ENCODE measurements around the gene TMEM79.
A peak's percentile ranks its signal among the peaks of the same experiment; 100 is the strongest.

Gene TMEM79

GRCh38 chr1:156262461-156263287 is 21.5 kb upstream of the TMEM79 start:
- H3K4me3 ChIP-seq (ENCODE audit: extremely low read depth, insufficient read depth, low read length, poor library complexity, severe bottlenecking) = no peak overlapping the region
- H3K4me1 ChIP-seq (ENCODE audit: control insufficient read depth, insufficient read depth, low read length, poor library complexity, severe bottlenecking) = peaks cover 6% of the 10 kb centered on the region
- no peaks in the 10 kb centered on the region for H3K9me3 ChIP-seq (ENCODE audit: control insufficient read depth, low read length)
- H3K27ac ChIP-seq (ENCODE audit: low read depth, low read length, severe bottlenecking) = no peak overlapping the region
- 97 to 98% methylated on average over 8 of the region's 9 CpGs for WGBS, 2 experiments (ENCODE audit: insufficient coverage in 2 of 2)
- H3K36me3 ChIP-seq (ENCODE audit: control insufficient read depth, insufficient read depth, low read length) = peaks cover 97% of the 10 kb centered on the region

GRCh38 chr1:156263288-156263655 is 20.9 kb upstream of the TMEM79 start:
- 99 to 100% methylated on average over 8 of the region's 9 CpGs for WGBS, 2 experiments (ENCODE audit: insufficient coverage in 2 of 2)
- peaks cover 97% of the 10 kb centered on the region for H3K36me3 ChIP-seq (ENCODE audit: control insufficient read depth, insufficient read depth, low read length)

GRCh38 chr1:156266051-156266450 is 18.1 kb upstream of the TMEM79 start:
- Histone ChIP-seq H3K4me3 (ENCODE audit: extremely low read depth, insufficient read depth, low read length, poor library complexity, severe bottlenecking) (no peak overlapping the region), H3K9me3 (ENCODE audit: control insufficient read depth, low read length) (no peaks in the 10 kb centered on the region), H3K36me3 (ENCODE audit: control insufficient read depth, insufficient read depth, low read length) (peaks cover 90% of the 10 kb centered on the region), H3K4me1 (ENCODE audit: control insufficient read depth, insufficient read depth, low read length, poor library complexity, severe bottlenecking) (peaks cover 11% of the 10 kb centered on the region), H3K27ac (ENCODE audit: low read depth, low read length, severe bottlenecking) (no peak overlapping the region)
- WGBS, 2 experiments (ENCODE audit: insufficient coverage in 2 of 2) = 95 to 96% methylated on average over 11 to 13 of the region's 13 CpGs

More at GRCh38 chr1:156263288-156263655, 20.9 kb upstream of the TMEM79 start:
- Histone ChIP-seq H3K9me3 (ENCODE audit: control insufficient read depth, low read length) (no peaks in the 10 kb centered on the region), H3K27ac (ENCODE audit: low read depth, low read length, severe bottlenecking) (no peak overlapping the region), H3K4me1 (ENCODE audit: control insufficient read depth, insufficient read depth, low read length, poor library complexity, severe bottlenecking) (peaks cover 3% of the 10 kb centered on the region), H3K4me3 (ENCODE audit: extremely low read depth, insufficient read depth, low read length, poor library complexity, severe bottlenecking) (no peak overlapping the region)

- Histone ChIP-seq H3K4me1 (ENCODE audit: control insufficient read depth, insufficient read depth, low read length, poor library complexity, severe bottlenecking) (peaks cover 11% of the 10 kb centered on the region), H3K9me3 (ENCODE audit: control insufficient read depth, low read length) (no peaks in the 10 kb centered on the region), H3K27ac (ENCODE audit: low read depth, low read length, severe bottlenecking) (no peak overlapping the region), H3K36me3 (ENCODE audit: control insufficient read depth, insufficient read depth, low read length) (peaks cover 93% of the 10 kb centered on the region), H3K4me3 (ENCODE audit: extremely low read depth, insufficient read depth, low read length, poor library complexity, severe bottlenecking) (no peak overlapping the region)
- WGBS, 2 experiments (ENCODE audit: insufficient coverage in 2 of 2) = 100% methylated on average over 1 of the region's 4 CpGs; no CpG with 5 or more reads in 1 of the 2 experiments
Observed at GRCh38 chr1:156268336-156268735, 15.8 kb upstream of the TMEM79 start.

GRCh38 chr1:156270314-156270713 is 13.8 kb upstream of the TMEM79 start:
- Histone ChIP-seq H3K4me3 (ENCODE audit: extremely low read depth, insufficient read depth, low read length, poor library complexity, severe bottlenecking) (no peak overlapping the region), H3K36me3 (ENCODE audit: control insufficient read depth, insufficient read depth, low read length) (peaks cover 93% of the 10 kb centered on the region), H3K4me1 (ENCODE audit: control insufficient read depth, insufficient read depth, low read length, poor library complexity, severe bottlenecking) (peaks cover 11% of the 10 kb centered on the region), H3K9me3 (ENCODE audit: control insufficient read depth, low read length) (no peaks in the 10 kb centered on the region), H3K27ac (ENCODE audit: low read depth, low read length, severe bottlenecking) (no peak overlapping the region)
- WGBS, 2 experiments (ENCODE audit: insufficient coverage in 2 of 2) = 94 to 100% methylated on average over 1 to 2 of the region's 3 CpGs

- no peak overlapping the region for H3K4me3 ChIP-seq (ENCODE audit: extremely low read depth, insufficient read depth, low read length, poor library complexity, severe bottlenecking)
- peaks cover 89% of the 10 kb centered on the region for H3K36me3 ChIP-seq (ENCODE audit: control insufficient read depth, insufficient read depth, low read length)
- H3K9me3 ChIP-seq (ENCODE audit: control insufficient read depth, low read length) = no peaks in the 10 kb centered on the region
- peaks cover 5% of the 10 kb centered on the region for H3K4me1 ChIP-seq (ENCODE audit: control insufficient read depth, insufficient read depth, low read length, poor library complexity, severe bottlenecking)
- no peak overlapping the region for H3K27ac ChIP-seq (ENCODE audit: low read depth, low read length, severe bottlenecking)
Observed at GRCh38 chr1:156276532-156276931, 7.6 kb upstream of the TMEM79 start.

GRCh38 chr1:156276966-156277381 is 7.2 kb upstream of the TMEM79 start:
- Histone ChIP-seq H3K9me3 (ENCODE audit: control insufficient read depth, low read length) (no peaks in the 10 kb centered on the region), H3K27ac (ENCODE audit: low read depth, low read length, severe bottlenecking) (no peak overlapping the region), H3K4me3 (ENCODE audit: extremely low read depth, insufficient read depth, low read length, poor library complexity, severe bottlenecking) (no peak overlapping the region), H3K4me1 (ENCODE audit: control insufficient read depth, insufficient read depth, low read length, poor library complexity, severe bottlenecking) (peaks cover 7% of the 10 kb centered on the region), H3K36me3 (ENCODE audit: control insufficient read depth, insufficient read depth, low read length) (peaks cover 84% of the 10 kb centered on the region)
- 95 to 98% methylated on average over 5 to 6 of the region's 6 CpGs for WGBS, 2 experiments (ENCODE audit: insufficient coverage in 2 of 2)

GRCh38 chr1:156279837-156280236 is 4.3 kb upstream of the TMEM79 start:
- peaks cover 56% of the 10 kb centered on the region for H3K36me3 ChIP-seq (ENCODE audit: control insufficient read depth, insufficient read depth, low read length)
- no peak overlapping the region for H3K4me3 ChIP-seq (ENCODE audit: extremely low read depth, insufficient read depth, low read length, poor library complexity, severe bottlenecking)
- WGBS, 2 experiments (ENCODE audit: insufficient coverage in 2 of 2) = no CpG with 5 or more reads among the region's 3 CpGs
- no peaks in the 10 kb centered on the region for H3K9me3 ChIP-seq (ENCODE audit: control insufficient read depth, low read length)
- peaks cover 15% of the 10 kb centered on the region for H3K4me1 ChIP-seq (ENCODE audit: control insufficient read depth, insufficient read depth, low read length, poor library complexity, severe bottlenecking)
- H3K27ac ChIP-seq (ENCODE audit: low read depth, low read length, severe bottlenecking) = no peak overlapping the region

- WGBS, 2 experiments (ENCODE audit: insufficient coverage in 2 of 2) = 58 to 66% methylated on average over 7 to 8 of the region's 8 CpGs
Observed at GRCh38 chr1:156281281-156281680, 2.8 kb upstream of the TMEM79 start.

GRCh38 chr1:156281693-156282478 is 2.2 kb upstream of the TMEM79 start:
- Histone ChIP-seq H3K4me1 (ENCODE audit: control insufficient read depth, insufficient read depth, low read length, poor library complexity, severe bottlenecking) (peaks cover 15% of the 10 kb centered on the region), H3K27ac (ENCODE audit: low read depth, low read length, severe bottlenecking) (peak overlapping the region; percentile 88), H3K4me3 (ENCODE audit: extremely low read depth, insufficient read depth, low read length, poor library complexity, severe bottlenecking) (peak overlapping the region; percentile 96), H3K36me3 (ENCODE audit: control insufficient read depth, insufficient read depth, low read length) (peaks cover 40% of the 10 kb centered on the region), H3K9me3 (ENCODE audit: control insufficient read depth, low read length) (no peaks in the 10 kb centered on the region)
- 2 to 12% methylated on average over 14 to 16 of the region's 22 CpGs for WGBS, 2 experiments (ENCODE audit: insufficient coverage in 2 of 2)

More at GRCh38 chr1:156281281-156281680, 2.8 kb upstream of the TMEM79 start:
- Histone ChIP-seq H3K27ac (ENCODE audit: low read depth, low read length, severe bottlenecking) (peak overlapping the region; percentile 88), H3K4me1 (ENCODE audit: control insufficient read depth, insufficient read depth, low read length, poor library complexity, severe bottlenecking) (peaks cover 15% of the 10 kb centered on the region), H3K36me3 (ENCODE audit: control insufficient read depth, insufficient read depth, low read length) (peaks cover 46% of the 10 kb centered on the region), H3K4me3 (ENCODE audit: extremely low read depth, insufficient read depth, low read length, poor library complexity, severe bottlenecking) (peak overlapping the region; percentile 96), H3K9me3 (ENCODE audit: control insufficient read depth, low read length) (no peaks in the 10 kb centered on the region)
